T follicular helper cell (primary cell): ENCODE data around the gene CSNK1E.
A peak's percentile ranks its signal among the peaks of the same experiment; 100 is the strongest.
"Not testable (repeated sequence)": the region's sequence is repeated elsewhere in the genome, so short reads cannot be mapped to it uniquely, and the experiment has no call there.

Source experiments
- DNase-seq: peaks from one replicate; pipeline ENCODE4 v3.0.0-alpha.2; 2020; ENCODE audit warnings: low read depth
- total RNA-seq, 2 experiments: gene quantifications; one replicate each; lab custom pipeline; 2026; lab: John Stamatoyannopoulos, UW

CSNK1E gene
- total RNA-seq = 46.7 to 48.5 reads per million in 2 experiments

- peak; percentile 68 for DNase-seq
These were observed at the start of gene CSNK1E for GRCh38 chr22:38317122-38317994. TSS of gene CSNK1E (minus strand) at chr22:38317433. CDS start at chr22:38314157, 3,276 bp downstream.

- not testable (repeated sequence) for DNase-seq
These were observed 48.6 kb upstream of the CSNK1E start for GRCh38 chr22:38365829-38366228.

- DNase-seq = not testable (repeated sequence)
These were observed 47.9 kb upstream of the CSNK1E start for GRCh38 chr22:38365174-38365573.

- DNase-seq = not testable (repeated sequence)
These were observed 43.3 kb upstream of the CSNK1E start for GRCh38 chr22:38360560-38360959.

GRCh38 chr22:38359817-38360216 is 42.6 kb upstream of the CSNK1E start:
- DNase-seq = not testable (repeated sequence)

- DNase-seq = not testable (repeated sequence)
These were observed 40.7 kb upstream of the CSNK1E start for GRCh38 chr22:38357971-38358370.

GRCh38 chr22:38355275-38355674 is 38.0 kb upstream of the CSNK1E start:
- no peak for DNase-seq

GRCh38 chr22:38353701-38354100 is 36.5 kb upstream of the CSNK1E start:
- no peak for DNase-seq

- DNase-seq = peak; percentile 50
These were observed 36.0 kb upstream of the CSNK1E start for GRCh38 chr22:38353142-38353629.

- DNase-seq = no peak
These were observed 35.2 kb upstream of the CSNK1E start for GRCh38 chr22:38352436-38352835.

GRCh38 chr22:38350444-38351359 is 33.5 kb upstream of the CSNK1E start:
- DNase-seq = no peak

GRCh38 chr22:38348751-38349496 is 31.7 kb upstream of the CSNK1E start:
- DNase-seq = no peak

- no peak for DNase-seq
These were observed 30.9 kb upstream of the CSNK1E start for GRCh38 chr22:38347944-38348750.

- DNase-seq = no peak
These were observed 30.1 kb upstream of the CSNK1E start for GRCh38 chr22:38347181-38347943.

- no peak for DNase-seq
These were observed 29.3 kb upstream of the CSNK1E start for GRCh38 chr22:38346506-38346905.

GRCh38 chr22:38345782-38346181 is 28.5 kb upstream of the CSNK1E start:
- DNase-seq = no peak

GRCh38 chr22:38339893-38340292 is 22.7 kb upstream of the CSNK1E start:
- not testable (repeated sequence) for DNase-seq

GRCh38 chr22:38338772-38339379 is 21.6 kb upstream of the CSNK1E start:
- DNase-seq = no peak

- DNase-seq = no peak
These were observed 19.5 kb upstream of the CSNK1E start for GRCh38 chr22:38336699-38337098.
